Lung (tissue), 16 donors: ENCODE results near the gene RAP1B. TPM values are rescaled to one million over a fixed set of nuclear protein-coding genes. Genes with fewer than 3 reads are reported as not detected.

Experiments used
- ATAC-seq: fragments of 200-7000 bp; cut with Tn5 transposase; one replicate; pipeline ENCODE4 v1.9.1; 2020; ENCODE audit warnings: moderate number of reproducible peaks; ENCODE audit not compliant: insufficient read depth, low FRiP score
- DNase-seq, 3 donors: peaks; one replicate each; pipeline ENCODE4 v3.0.0-alpha.2; 2013 to 2017
- H3K27ac ChIP-seq, 2 donors: one replicate each; pipeline ENCODE4 v1.5.1; 2013; ENCODE audit warnings: mild to moderate bottlenecking in 2 of 2, moderate library complexity in 2 of 2, control low read depth in 1 of 2, inconsistent platforms in 1 of 2, low read depth in 1 of 2, low read length in 1 of 2
- H3K27me3 ChIP-seq, 3 donors: one replicate each; pipeline ENCODE4 v1.5.1; 2013; ENCODE audit warnings: low read length in 2 of 3; ENCODE audit not compliant: control insufficient read depth in 3 of 3, insufficient read depth in 3 of 3
- H3K36me3 ChIP-seq, 4 donors: one replicate each; pipeline ENCODE4 v1.5.1; 2013; ENCODE audit warnings: low read length in 4 of 4, mild to moderate bottlenecking in 1 of 4, moderate library complexity in 1 of 4; ENCODE audit not compliant: control insufficient read depth in 4 of 4, insufficient read depth in 4 of 4
- H3K4me1 ChIP-seq, 5 donors: one replicate each; pipeline ENCODE4 v1.5.1; 2013; ENCODE audit warnings: low read length in 5 of 5, mild to moderate bottlenecking in 2 of 5, moderate library complexity in 1 of 5; ENCODE audit not compliant: control insufficient read depth in 5 of 5, insufficient read depth in 5 of 5
- H3K4me3 ChIP-seq: one replicate; pipeline ENCODE4 v1.5.1; 2013; ENCODE audit warnings: mild to moderate bottlenecking, control low read depth, moderate library complexity
- H3K9ac ChIP-seq, 2 donors: one replicate each; pipeline ENCODE4 v1.5.1; 2013; ENCODE audit warnings: low read length in 2 of 2, control low read depth in 1 of 2; ENCODE audit not compliant: insufficient read depth in 1 of 2
- H3K9me3 ChIP-seq, 4 donors: one replicate each; pipeline ENCODE4 v1.5.1; 2013; ENCODE audit warnings: low read length in 3 of 4, mild to moderate bottlenecking in 1 of 4, moderate library complexity in 1 of 4; ENCODE audit not compliant: control insufficient read depth in 4 of 4, insufficient read depth in 3 of 4
- WGBS, 2 donors: extraction: QIAGEN DNeasy Blood & Tissue Kit; methylation state at CpG; one replicate each; pipeline ENCODE4 v1.1.7; 2013; 5-methylcytosine and 5-hydroxymethylcytosine counted together
- long read RNA-seq, 5 donors: transcript quantifications; one replicate each; lab custom pipeline, GENCODE V29; 2026
- polyA plus RNA-seq, 2 donors: library from polyadenylated mRNA; stranded (reverse); fragments of 200-250 nt; gene quantifications; one replicate each; pipeline ENCODE4 v1.2.1, GENCODE V29; 2013
- total RNA-seq, 2 donors: library from RNA; depleted of rRNA in 1 of 2; stranded (reverse); fragments of >200 nt in 1 of 2; gene quantifications; one replicate each; pipeline ENCODE4 v1.2.1, GENCODE V29; 2014 to 2021
- TF ChIP-seq, protein P1 (sequence below): IDR thresholded peaks from 2 replicates; pipeline ENCODE4 v1.5.1; 2012; ENCODE audit warnings: mild to moderate bottlenecking; ENCODE audit errors: control extremely low read depth, extremely low read depth
- donor health status: control.
- donor health status: control.
- donor health status: Bipolar disorder and iron deficiency.
- donor health status: healthy.
- donor health status: DM: yes; HTN: yes; CAD: no.

RAP1B gene
- total RNA-seq (100 to 1,000 TPM; 131 to 285 TPM), polyA plus RNA-seq (100 to 1,000 TPM in 1 of 2 donors, 10 to 100 TPM in 1; 79.1 to 213 TPM)
- long read RNA-seq, donor 1, full-length matches to known transcripts: 34 of 70 reads
- long read RNA-seq, donor 1, partial matches to known transcripts: 36 of 70 reads
- long read RNA-seq, donor 1, other reads (novel, unspliced or antisense): 0 of 70 reads
- long read RNA-seq, donor 2, full-length matches to known transcripts: 11 of 11 reads
- long read RNA-seq, donor 2, partial matches to known transcripts: 0 of 11 reads
- long read RNA-seq, donor 2, other reads (novel, unspliced or antisense): 0 of 11 reads
- long read RNA-seq, donor 3, full-length matches to known transcripts: 14 of 14 reads
- long read RNA-seq, donor 3, partial matches to known transcripts: 0 of 14 reads
- long read RNA-seq, donor 3, other reads (novel, unspliced or antisense): 0 of 14 reads
- long read RNA-seq, donor 4, full-length matches to known transcripts: 13 of 13 reads
- long read RNA-seq, donor 4, partial matches to known transcripts: 0 of 13 reads
- long read RNA-seq, donor 4, other reads (novel, unspliced or antisense): 0 of 13 reads
- long read RNA-seq, donor 5, full-length matches to known transcripts: 49 of 54 reads
- long read RNA-seq, donor 5, partial matches to known transcripts: 5 of 54 reads
- long read RNA-seq, donor 5, other reads (novel, unspliced or antisense): 0 of 54 reads

DNA sequence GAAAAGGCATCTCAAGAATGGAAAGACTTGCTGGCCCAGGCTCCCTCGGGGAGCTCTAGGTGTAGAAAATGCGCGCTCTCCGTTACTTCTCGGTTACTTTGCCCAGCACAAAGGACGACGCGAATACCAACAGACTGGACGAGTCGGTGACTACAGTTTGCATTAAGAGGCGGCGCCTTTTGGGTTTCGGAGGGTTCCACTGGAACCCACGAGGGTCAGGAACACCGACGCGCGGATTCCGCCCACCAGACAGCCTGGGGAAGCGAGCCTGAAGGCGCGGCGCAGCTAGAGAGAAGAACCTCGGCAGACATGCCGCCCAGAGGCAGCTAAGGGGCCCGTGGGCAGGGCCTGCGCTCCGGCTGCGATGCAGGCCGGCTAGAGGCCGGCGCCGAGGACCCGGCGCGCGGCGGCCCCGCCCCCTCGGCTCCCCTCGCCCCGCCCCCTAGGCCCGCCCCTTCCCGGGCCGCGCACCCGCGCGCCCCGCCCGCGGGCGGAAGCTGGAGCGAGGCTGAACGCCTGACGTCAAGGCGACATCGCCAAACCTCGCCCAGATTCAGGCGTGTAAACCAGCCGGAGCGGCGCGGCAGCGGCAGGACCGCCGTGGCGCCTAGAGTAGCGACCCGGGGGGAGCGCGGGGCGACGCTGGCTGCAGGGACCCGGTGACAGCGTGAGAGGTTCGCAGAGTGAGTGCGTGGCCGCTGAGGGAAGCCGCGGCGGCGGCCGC is at the start of gene RAP1B:
TSS of gene RAP1B (plus strand) at position 530 of the 724 bp plus-strand sequence. CDS start 37,826 bp downstream, outside the sequence.
- Histone ChIP-seq H3K4me3 (peak within 1 kb of the TSS; percentile 78), H3K4me1 (peaks cover 0 to 34% (median 13%) of the 10 kb centered on the region in 5 donors), H3K36me3 (peaks cover 0 to 2% (median 0%) of the 10 kb centered on the region in 4 donors), H3K9me3 (no peaks in the 10 kb centered on the region), H3K9ac (peak within 1 kb of the TSS; percentile 80 to 86), H3K27ac (peak within 1 kb of the TSS; percentile 96 to 100), H3K27me3 (no peaks in the 10 kb centered on the region)
- ATAC-seq: peak; percentile 97
- TF ChIP-seq, protein P1, sequence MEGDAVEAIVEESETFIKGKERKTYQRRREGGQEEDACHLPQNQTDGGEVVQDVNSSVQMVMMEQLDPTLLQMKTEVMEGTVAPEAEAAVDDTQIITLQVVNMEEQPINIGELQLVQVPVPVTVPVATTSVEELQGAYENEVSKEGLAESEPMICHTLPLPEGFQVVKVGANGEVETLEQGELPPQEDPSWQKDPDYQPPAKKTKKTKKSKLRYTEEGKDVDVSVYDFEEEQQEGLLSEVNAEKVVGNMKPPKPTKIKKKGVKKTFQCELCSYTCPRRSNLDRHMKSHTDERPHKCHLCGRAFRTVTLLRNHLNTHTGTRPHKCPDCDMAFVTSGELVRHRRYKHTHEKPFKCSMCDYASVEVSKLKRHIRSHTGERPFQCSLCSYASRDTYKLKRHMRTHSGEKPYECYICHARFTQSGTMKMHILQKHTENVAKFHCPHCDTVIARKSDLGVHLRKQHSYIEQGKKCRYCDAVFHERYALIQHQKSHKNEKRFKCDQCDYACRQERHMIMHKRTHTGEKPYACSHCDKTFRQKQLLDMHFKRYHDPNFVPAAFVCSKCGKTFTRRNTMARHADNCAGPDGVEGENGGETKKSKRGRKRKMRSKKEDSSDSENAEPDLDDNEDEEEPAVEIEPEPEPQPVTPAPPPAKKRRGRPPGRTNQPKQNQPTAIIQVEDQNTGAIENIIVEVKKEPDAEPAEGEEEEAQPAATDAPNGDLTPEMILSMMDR: no peak
- WGBS, 2 donors: 0 to 1% methylated on average over 61 to 84 of the region's 84 CpGs
- DNase-seq: peak; percentile 94 to 96 (median 94)

DNA sequence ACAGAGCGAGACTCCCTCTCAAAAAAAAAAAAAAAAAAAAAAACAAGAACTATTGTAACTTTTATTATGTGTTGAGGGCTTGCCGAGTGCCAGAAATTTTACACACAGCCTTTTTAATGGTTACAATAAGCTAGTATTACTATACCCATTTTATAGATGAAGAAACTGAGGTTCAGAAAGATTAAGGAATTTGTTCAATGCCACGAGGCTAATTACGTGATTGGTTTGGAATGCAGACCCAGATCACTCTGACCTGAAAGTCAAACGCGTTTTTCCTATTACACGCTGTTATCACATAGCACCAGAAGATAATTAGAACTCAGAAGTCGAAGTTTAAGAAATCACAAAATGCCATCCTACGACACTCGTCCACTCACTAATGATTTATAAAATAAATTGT is 48.9 kb upstream of the RAP1B start:
- DNase-seq (no peak), ATAC-seq (no peak)
- H3K9ac ChIP-seq: no peak overlapping the region
- no peak overlapping the region for H3K27ac ChIP-seq
- H3K4me1 ChIP-seq: peaks cover 0 to 12% (median 2%) of the 10 kb centered on the region in 5 donors
- 88 to 93% methylated on average over 9 to 10 of the region's 10 CpGs for WGBS, 2 donors
- no peaks in the 10 kb centered on the region for H3K36me3 ChIP-seq
- TF ChIP-seq, protein P1: no peak
- no peaks in the 10 kb centered on the region for H3K27me3 ChIP-seq
- no peaks in the 10 kb centered on the region for H3K9me3 ChIP-seq
- H3K4me3 ChIP-seq: no peak overlapping the region

DNA sequence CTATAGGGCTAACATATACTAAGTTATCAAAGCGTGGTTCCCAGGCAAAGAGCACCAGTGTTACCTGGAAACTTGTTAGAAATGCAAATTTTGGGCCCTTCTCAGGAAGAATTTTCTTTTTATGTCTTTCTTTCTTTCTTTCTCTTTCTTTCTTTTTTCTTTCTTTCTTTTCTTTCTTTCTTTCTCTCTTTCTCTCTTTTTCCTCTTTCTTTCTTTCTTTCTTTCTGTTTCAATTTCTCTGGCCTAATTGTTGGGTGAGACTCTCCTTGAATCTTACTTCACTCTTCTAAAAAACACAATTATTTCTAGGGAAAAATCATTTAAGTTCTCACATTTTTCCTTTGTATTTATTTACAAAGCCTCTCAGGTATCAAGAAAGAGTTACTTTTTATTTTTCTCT is 46.5 kb upstream of the RAP1B start:
- Histone ChIP-seq H3K4me3 (no peak overlapping the region), H3K9me3 (no peaks in the 10 kb centered on the region), H3K9ac (no peak overlapping the region), H3K27me3 (no peaks in the 10 kb centered on the region), H3K27ac (no peak overlapping the region), H3K36me3 (no peaks in the 10 kb centered on the region), H3K4me1 (peaks cover 0 to 12% (median 2%) of the 10 kb centered on the region in 5 donors)
- no peak for ATAC-seq
- DNase-seq: no peak
- whole genome bisulfite sequencing, 2 donors: 84 to 92% methylated on average over 1 of the region's 1 CpG
- TF ChIP-seq, protein P1: no peak
